Neural progenitor cell (in vitro differentiated cells): Measurements from ENCODE around the gene NEAT1.

Source experiments
- CTCF ChIP-seq: fragments of 200-600 bp; sonication (generic); IDR thresholded peaks from 2 replicates; pipeline ENCODE4 v1.5.1; 2017; ENCODE audit warnings: antibody characterized with exemption, mild to moderate bottlenecking
- EZH2 ChIP-seq: fragments of 200-600 bp; sonication (generic); IDR thresholded peaks from 2 replicates; pipeline ENCODE4 v1.6.1; 2017; ENCODE audit warnings: antibody characterized with exemption, mild to moderate bottlenecking, moderate library complexity
- EZH2phosphoT487 ChIP-seq: fragments of 200-600 bp; sonication (generic); IDR thresholded peaks from 2 replicates; pipeline ENCODE4 v1.6.1; 2017; ENCODE audit warnings: antibody characterized with exemption

DNA sequence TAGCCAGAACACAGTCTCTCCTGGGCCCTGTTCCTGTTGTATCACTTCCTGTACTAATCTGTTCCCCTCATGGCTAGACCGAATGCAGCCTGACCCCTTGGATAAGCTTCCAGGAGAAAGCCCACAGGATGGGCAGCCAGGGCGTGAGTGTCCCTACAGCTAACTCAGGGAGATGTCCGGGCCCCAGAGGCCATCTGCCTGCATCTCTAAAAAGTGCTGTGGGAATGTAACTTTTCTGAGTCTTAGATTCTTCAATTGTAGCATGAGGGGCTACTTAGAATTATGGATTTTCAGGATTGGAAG is 68.5 kb downstream of the NEAT1 start:
- no peak for TF ChIP-seq CTCF
- no peak for TF ChIP-seq EZH2phosphoT487
- no peak for TF ChIP-seq EZH2
